Endodermal cell (in vitro differentiated cells): ENCODE results near the gene P4HTM. TPM values are rescaled to one million over a fixed set of nuclear protein-coding genes. Genes with fewer than 3 reads are reported as not detected.
"Not testable (repeated sequence)": the region's sequence is repeated elsewhere in the genome, so short reads cannot be mapped to it uniquely, and the experiment has no call there.

Source experiments
- DNase-seq: peaks from one replicate; pipeline ENCODE4 v3.0.0-alpha.2; 2017
- H3K27ac ChIP-seq: 2 replicates; pipeline ENCODE4 v1.5.1; 2013; ENCODE audit warnings: mild to moderate bottlenecking, low read depth, low read length, moderate library complexity
- H3K27me3 ChIP-seq: 2 replicates; pipeline ENCODE4 v1.6.1; 2013; ENCODE audit warnings: mild to moderate bottlenecking, low read length, moderate library complexity; ENCODE audit not compliant: insufficient read depth, control insufficient read depth, poor library complexity, severe bottlenecking
- H3K36me3 ChIP-seq: 2 replicates; pipeline ENCODE4 v1.7.0; 2013; ENCODE audit warnings: mild to moderate bottlenecking, low read length, moderate library complexity; ENCODE audit not compliant: control insufficient read depth, insufficient read depth
- H3K4me1 ChIP-seq: one replicate; pipeline ENCODE4 v1.7.0; 2013; ENCODE audit warnings: low read length; ENCODE audit not compliant: control insufficient read depth, insufficient read depth
- H3K4me3 ChIP-seq: 2 replicates; pipeline ENCODE4 v1.5.1; 2013; ENCODE audit warnings: mild to moderate bottlenecking, low read length, moderate library complexity
- H3K9ac ChIP-seq: 2 replicates; pipeline ENCODE4 v1.6.1; 2013; ENCODE audit warnings: mild to moderate bottlenecking, low read length, moderate library complexity; ENCODE audit not compliant: poor library complexity, severe bottlenecking; ENCODE audit errors: extremely low read depth
- H3K9me3 ChIP-seq: 2 replicates; pipeline ENCODE4 v1.6.1; 2013; ENCODE audit warnings: mild to moderate bottlenecking, low read length, moderate library complexity; ENCODE audit not compliant: control insufficient read depth
- H3K27ac Mint-ChIP-seq: 2 replicates; pipeline ENCODE4 v1.8.0; 2020; ENCODE audit warnings: mixed read lengths
- H3K27me3 Mint-ChIP-seq: 2 replicates; pipeline ENCODE4 v1.8.0; 2021; ENCODE audit warnings: mild to moderate bottlenecking, mixed read lengths; ENCODE audit not compliant: insufficient read depth
- H3K36me3 Mint-ChIP-seq: 2 replicates; pipeline ENCODE4 v1.8.0; 2020; ENCODE audit warnings: low read depth, mixed read lengths
- H3K4me1 Mint-ChIP-seq: 2 replicates; pipeline ENCODE4 v1.8.0; 2020; ENCODE audit warnings: mixed read lengths
- H3K4me3 Mint-ChIP-seq: 2 replicates; pipeline ENCODE4 v1.8.0; 2020; ENCODE audit warnings: mild to moderate bottlenecking, moderate library complexity, mixed read lengths
- H3K9me3 Mint-ChIP-seq: 2 replicates; pipeline ENCODE4 v1.8.0; 2020; ENCODE audit warnings: mild to moderate bottlenecking, mixed read lengths
- WGBS, 2 experiments: methylation state at CpG; one replicate each; pipeline versions ENCODE4 v1.1.5 to v1.1.7; 2013; ENCODE audit warnings: missing lambda C conversion rate in 2 of 2, mixed read lengths in 1 of 2; ENCODE audit not compliant: insufficient coverage in 1 of 2, insufficient read length in 1 of 2; 5-methylcytosine and 5-hydroxymethylcytosine counted together
- total RNA-seq, 2 donors: library from RNA; stranded (reverse); fragmentation: NEBNext Ultra II Directional in 1 of 2; extraction: Animal tissue kit (Norgen Biotek cat#: 25700) in 1 of 2; gene quantifications; 2 replicates in 1 of 2; 3 replicates in 1 of 2; pipeline ENCODE4 v1.2.1, GENCODE V29; 2021
- TF ChIP-seq, protein P1 (sequence below): fragments of 200-600 bp; sonication (generic); conservative IDR thresholded peaks from 2 replicates; pipeline ENCODE4 v1.5.0; 2021; ENCODE audit warnings: antibody characterized with exemption, mild to moderate bottlenecking

The P4HTM gene
- total RNA-seq, 2 donors from 2014 or later, result 12.4 to 17.6 TPM

- peaks cover 10% of the 10 kb centered on the region for H3K4me1 ChIP-seq
- H3K27me3 Mint-ChIP-seq, result peaks cover 49% of the 10 kb centered on the region
- no peak for DNase-seq
- peak overlapping the region; percentile 100 for H3K27ac Mint-ChIP-seq
- peaks cover 10% of the 10 kb centered on the region for H3K36me3 Mint-ChIP-seq
- peaks cover 47% of the 10 kb centered on the region for H3K27me3 ChIP-seq
- no peaks in the 10 kb centered on the region for H3K9me3 ChIP-seq
- peaks cover 19% of the 10 kb centered on the region for H3K4me1 Mint-ChIP-seq
- H3K4me3 Mint-ChIP-seq, result peak overlapping the region; percentile 97
- H3K27ac ChIP-seq, result peak overlapping the region; percentile 36
- H3K4me3 ChIP-seq, result peak overlapping the region; percentile 87
- H3K9ac ChIP-seq, result peak overlapping the region; percentile 93
- whole genome bisulfite sequencing, 2 experiments, result 9 to 10% methylated on average over 14 to 32 of the region's 32 CpGs
- H3K9me3 Mint-ChIP-seq, result no peaks in the 10 kb centered on the region
- TF ChIP-seq, protein P1, sequence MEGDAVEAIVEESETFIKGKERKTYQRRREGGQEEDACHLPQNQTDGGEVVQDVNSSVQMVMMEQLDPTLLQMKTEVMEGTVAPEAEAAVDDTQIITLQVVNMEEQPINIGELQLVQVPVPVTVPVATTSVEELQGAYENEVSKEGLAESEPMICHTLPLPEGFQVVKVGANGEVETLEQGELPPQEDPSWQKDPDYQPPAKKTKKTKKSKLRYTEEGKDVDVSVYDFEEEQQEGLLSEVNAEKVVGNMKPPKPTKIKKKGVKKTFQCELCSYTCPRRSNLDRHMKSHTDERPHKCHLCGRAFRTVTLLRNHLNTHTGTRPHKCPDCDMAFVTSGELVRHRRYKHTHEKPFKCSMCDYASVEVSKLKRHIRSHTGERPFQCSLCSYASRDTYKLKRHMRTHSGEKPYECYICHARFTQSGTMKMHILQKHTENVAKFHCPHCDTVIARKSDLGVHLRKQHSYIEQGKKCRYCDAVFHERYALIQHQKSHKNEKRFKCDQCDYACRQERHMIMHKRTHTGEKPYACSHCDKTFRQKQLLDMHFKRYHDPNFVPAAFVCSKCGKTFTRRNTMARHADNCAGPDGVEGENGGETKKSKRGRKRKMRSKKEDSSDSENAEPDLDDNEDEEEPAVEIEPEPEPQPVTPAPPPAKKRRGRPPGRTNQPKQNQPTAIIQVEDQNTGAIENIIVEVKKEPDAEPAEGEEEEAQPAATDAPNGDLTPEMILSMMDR, result no peak
- peaks cover 8% of the 10 kb centered on the region for H3K36me3 ChIP-seq
Measured at GRCh38 chr3:49006408-49007067, 16.5 kb downstream of the P4HTM start.

DNA sequence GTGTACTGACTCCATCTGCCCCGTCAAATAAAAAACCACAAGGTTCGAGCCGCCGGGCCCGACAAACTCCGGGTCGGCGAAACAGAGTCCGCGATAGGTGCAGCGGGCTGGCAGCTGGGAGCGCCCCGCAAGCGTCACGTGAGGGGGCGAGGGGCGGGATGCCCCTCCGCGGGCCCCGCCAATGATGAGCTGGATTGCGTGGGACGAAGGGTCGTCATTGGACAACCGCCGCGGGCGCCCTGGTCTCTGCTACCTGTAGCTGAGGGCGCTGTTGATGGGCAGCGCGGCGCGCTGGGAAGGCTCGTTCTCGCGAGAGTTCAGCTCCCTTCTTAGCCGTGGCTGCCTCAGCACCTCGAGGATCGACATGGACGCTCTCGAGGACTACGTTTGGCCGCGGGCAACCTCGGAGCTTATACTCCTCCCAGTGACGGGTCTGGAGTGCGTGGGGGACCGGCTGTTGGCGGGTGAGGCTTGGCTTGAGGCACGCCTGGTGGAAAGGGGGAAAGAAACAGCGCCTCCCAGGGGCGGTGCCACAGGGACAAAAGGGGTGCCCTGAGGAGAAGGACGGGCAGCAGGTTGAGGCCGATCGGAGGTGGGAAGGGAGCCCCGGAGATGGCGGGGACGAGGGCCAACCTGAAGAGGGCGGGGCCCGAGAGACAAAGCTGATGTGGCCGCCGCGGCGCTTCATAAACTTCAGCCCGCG is 17.2 kb downstream of the P4HTM start, which contains the start of gene WDR6:
Gene WDR6 (plus strand): TSS at position 324 of the 703 bp plus-strand sequence. CDS start 41 bp downstream, at position 365.
- H3K27ac Mint-ChIP-seq, result peak within 1 kb of the TSS; percentile 100
- peaks cover 17% of the 10 kb centered on the region for H3K36me3 Mint-ChIP-seq
- peak within 1 kb of the TSS; percentile 97 for H3K4me3 Mint-ChIP-seq
- WGBS, 2 experiments, result 0 to 3% methylated on average over 22 to 65 of the region's 65 CpGs
- H3K4me1 Mint-ChIP-seq, result peaks cover 19% of the 10 kb centered on the region
- TF ChIP-seq, protein P1, result peak; percentile 55
- peaks cover 10% of the 10 kb centered on the region for H3K4me1 ChIP-seq
- peak within 1 kb of the TSS; percentile 87 for H3K4me3 ChIP-seq
- H3K27ac ChIP-seq, result peak within 1 kb of the TSS; percentile 95
- H3K9ac ChIP-seq, result peak within 1 kb of the TSS; percentile 93
- H3K9me3 Mint-ChIP-seq, result no peaks in the 10 kb centered on the region
- H3K27me3 Mint-ChIP-seq, result peaks cover 43% of the 10 kb centered on the region
- DNase-seq, result peak; percentile 99
- peaks cover 15% of the 10 kb centered on the region for H3K36me3 ChIP-seq
- H3K27me3 ChIP-seq, result peaks cover 40% of the 10 kb centered on the region
- no peaks in the 10 kb centered on the region for H3K9me3 ChIP-seq

DNA sequence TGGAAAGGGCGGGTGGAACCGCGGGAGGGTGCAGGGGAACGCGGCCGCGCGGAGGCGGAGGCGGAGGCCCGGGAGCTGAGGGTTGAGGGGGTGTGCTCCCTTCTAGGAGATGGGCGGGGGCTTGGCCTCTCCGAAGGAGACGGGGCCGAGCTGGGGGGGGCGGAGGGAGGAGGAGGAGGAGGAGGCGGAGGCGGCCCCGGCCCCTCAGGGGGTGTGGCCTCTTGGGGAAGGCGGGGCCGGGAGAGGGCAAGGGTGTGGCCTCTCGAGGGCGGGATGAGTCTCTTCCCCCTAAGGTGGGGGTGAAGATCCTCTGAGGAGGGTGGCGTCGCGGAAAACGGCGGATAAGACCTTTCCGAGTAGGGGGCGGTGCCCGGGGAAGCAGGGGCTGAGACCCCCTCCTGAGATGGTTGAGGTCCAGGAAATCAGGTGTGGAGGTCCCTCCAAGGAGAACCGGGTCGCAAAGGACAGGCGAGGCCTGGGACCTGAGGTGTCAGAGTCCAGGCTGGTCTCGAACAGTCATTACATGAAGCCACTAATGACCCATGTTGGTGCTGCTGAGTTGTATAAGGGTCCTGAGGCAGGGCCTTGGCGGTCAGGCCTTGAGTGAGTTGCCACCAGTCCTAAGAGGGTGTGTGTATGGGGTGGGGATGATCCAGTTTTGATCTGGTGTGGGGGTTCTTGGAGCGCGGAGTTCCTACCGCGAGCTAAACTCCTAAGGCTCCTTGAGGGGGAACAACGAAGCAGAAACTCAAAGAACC is 17.9 kb downstream of the P4HTM start:
- H3K4me3 ChIP-seq, result peak overlapping the region; percentile 87
- WGBS, 2 experiments, result 21 to 80% methylated on average over 6 to 41 of the region's 41 CpGs
- peaks cover 10% of the 10 kb centered on the region for H3K4me1 ChIP-seq
- peak; percentile 97 for DNase-seq
- TF ChIP-seq, protein P1, result no peak
- peaks cover 21% of the 10 kb centered on the region for H3K36me3 ChIP-seq
- Mint-ChIP-seq H3K4me1 (peaks cover 19% of the 10 kb centered on the region), H3K36me3 (peaks cover 17% of the 10 kb centered on the region), H3K4me3 (peak overlapping the region; percentile 97), H3K27me3 (peaks cover 35% of the 10 kb centered on the region), H3K9me3 (no peaks in the 10 kb centered on the region), H3K27ac (peak overlapping the region; percentile 100)
- peaks cover 33% of the 10 kb centered on the region for H3K27me3 ChIP-seq
- H3K9ac ChIP-seq, result peak overlapping the region; percentile 93
- H3K27ac ChIP-seq, result peak overlapping the region; percentile 95
- no peaks in the 10 kb centered on the region for H3K9me3 ChIP-seq

DNA sequence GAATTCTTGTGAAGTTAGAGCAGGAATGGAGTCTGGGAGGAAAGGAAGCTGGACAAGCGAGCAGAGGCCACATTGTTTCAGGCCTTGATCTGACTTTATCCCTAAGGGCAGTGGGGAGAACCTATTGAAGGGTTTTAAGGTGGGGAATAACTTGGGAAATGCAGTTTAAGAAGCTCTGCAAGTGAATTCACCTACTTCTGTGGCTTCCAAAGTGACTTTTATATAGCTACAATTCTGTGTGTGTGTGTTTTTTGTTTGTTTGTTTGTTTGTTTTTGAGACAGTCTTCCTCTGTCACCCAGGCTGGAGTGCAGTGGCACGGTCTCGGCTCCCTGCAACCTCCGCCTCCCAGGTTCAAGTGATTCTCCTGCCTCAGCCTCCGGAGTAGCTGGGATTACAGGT is 18.6 kb downstream of the P4HTM start:
- Mint-ChIP-seq H3K27ac (peak overlapping the region; percentile 32), H3K4me1 (peaks cover 19% of the 10 kb centered on the region), H3K4me3 (peak overlapping the region; percentile 97), H3K36me3 (peaks cover 17% of the 10 kb centered on the region), H3K27me3 (peaks cover 29% of the 10 kb centered on the region)
- Histone ChIP-seq H3K27me3 (peaks cover 26% of the 10 kb centered on the region), H3K4me3 (peak overlapping the region; percentile 87), H3K36me3 (peaks cover 28% of the 10 kb centered on the region)
- DNase-seq, H3K27ac ChIP-seq, H3K9me3 ChIP-seq, H3K9ac ChIP-seq, H3K4me1 ChIP-seq, H3K9me3 Mint-ChIP-seq: not testable (repeated sequence)
- WGBS, 2 experiments, result 91% methylated on average over 5 of the region's 5 CpGs; no CpG with 5 or more reads in 1 of the 2 experiments
